Esophagus squamous epithelium (tissue), 5 donors: Measurements from ENCODE around the gene EFCAB8. TPM values are rescaled to one million over a fixed set of nuclear protein-coding genes. Genes with fewer than 3 reads are reported as not detected.

Experiments
- DNase-seq: peaks from one replicate; lab custom pipeline; 2025; lab: John Stamatoyannopoulos, UW
- H3K27ac ChIP-seq, 4 donors: fragments of 200-600 bp; sonication (generic); one replicate each; pipeline ENCODE4 v1.5.1; 2016 to 2019; ENCODE audit warnings: mild to moderate bottlenecking in 1 of 4
- H3K27me3 ChIP-seq, 4 donors: fragments of 200-600 bp; sonication (generic); 1 replicate in 3 of 4; 2 replicates in 1 of 4; pipeline versions ENCODE4 v1.5.1 to v1.6.0; 2017 to 2021; ENCODE audit warnings: antibody characterized with exemption in 1 of 4
- H3K36me3 ChIP-seq, 3 donors: fragments of 200-600 bp; sonication (generic); one replicate each; pipeline ENCODE4 v1.5.1; 2016 to 2019
- H3K4me1 ChIP-seq, 3 donors: fragments of 200-600 bp; sonication (generic); one replicate each; pipeline ENCODE4 v1.5.1; 2017 to 2019
- H3K4me3 ChIP-seq, 4 donors: fragments of 200-600 bp; sonication (generic); 1 replicate in 3 of 4; 2 replicates in 1 of 4; pipeline ENCODE4 v1.5.1; 2016 to 2019; ENCODE audit warnings: mild to moderate bottlenecking in 2 of 4, moderate library complexity in 1 of 4
- H3K9me3 ChIP-seq, 3 donors: fragments of 200-600 bp; sonication (generic); one replicate each; pipeline ENCODE4 v1.5.1; 2016 to 2019
- POLR2A ChIP-seq, 4 donors: fragments of 450-650 bp; IDR thresholded peaks; one replicate each; pipeline ENCODE4 v1.6.1; 2017; ENCODE audit warnings: antibody characterized with exemption in 4 of 4, mild to moderate bottlenecking in 4 of 4, moderate library complexity in 3 of 4
- WGBS, 2 donors: methylation state at CpG; one replicate each; pipeline ENCODE4 v1.1.5; 2018; 5-methylcytosine and 5-hydroxymethylcytosine counted together
- intact Hi-C: fragments of 100-400 bp; cut with DNase I; formaldehyde crosslinking; loops from one replicate; pipeline ENCODE4 v1.15.0; 2022
- total RNA-seq, 4 donors: library from RNA; depleted of rRNA; stranded (reverse); fragments of >200 nt; gene quantifications; one replicate each; pipeline ENCODE4 v1.1.0, GENCODE V29; 2016
- TF ChIP-seq, protein P1 (sequence below), 6 experiments: fragments of 450-650 bp in 4 of 6; fragments of 200-600 bp in 2 of 6; sonication (generic) in 2 of 6; IDR thresholded peaks; one replicate each; pipeline ENCODE4 v1.5.1; 2016 to 2019; ENCODE audit warnings: antibody characterized with exemption in 6 of 6, mild to moderate bottlenecking in 4 of 6, moderate library complexity in 4 of 6
- donor health status: DM: yes; HTN: yes; CAD: no.

EFCAB8 gene
- total RNA-seq, 4 donors from 2014 or later = 0.38 TPM; not detected in 3

DNA sequence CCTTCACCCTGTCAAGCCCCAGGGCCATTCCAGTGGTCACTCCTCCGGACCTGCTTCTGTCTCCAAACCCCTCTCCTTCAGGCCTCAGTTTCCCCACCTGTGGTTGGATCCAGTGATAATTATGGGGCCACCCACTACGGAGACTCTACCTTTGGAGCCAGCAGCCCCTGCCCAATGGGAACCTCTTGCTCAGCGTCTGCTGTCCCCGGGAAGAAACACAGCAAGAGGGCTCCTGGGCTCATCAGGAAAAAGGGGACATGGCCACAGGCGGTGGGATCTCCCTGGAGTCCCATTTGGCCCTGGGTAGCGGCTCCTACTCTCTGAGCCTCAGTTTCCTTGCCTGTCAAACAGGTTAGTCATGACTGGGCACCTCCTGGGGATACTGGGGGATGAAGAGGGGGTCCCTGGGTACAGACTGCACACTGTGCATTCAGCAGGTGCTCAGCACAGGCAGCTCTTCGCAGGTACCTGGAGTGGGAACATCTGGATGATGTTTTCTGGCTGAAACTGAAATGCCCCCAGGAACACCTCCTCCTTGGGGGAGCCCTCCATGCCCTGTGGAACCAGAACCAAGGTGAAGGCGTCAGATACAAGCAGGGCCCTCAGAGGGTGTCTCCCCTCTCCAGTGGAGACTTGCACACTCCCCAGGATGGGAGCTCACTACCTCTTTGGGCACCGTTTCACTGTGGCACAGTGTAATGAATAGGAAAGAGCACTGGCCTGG, 126.1 kb downstream of the EFCAB8 start:
- 72 to 78% methylated on average over 2 to 3 of the region's 9 CpGs for WGBS, 2 donors
- Histone ChIP-seq H3K9me3 (no peaks in the 10 kb centered on the region), H3K4me1 (no peaks in the 10 kb centered on the region), H3K27ac (no peak overlapping the region), H3K27me3 (peaks cover 0 to 34% (median 0%) of the 10 kb centered on the region in 4 donors), H3K4me3 (no peak overlapping the region), H3K36me3 (no peaks in the 10 kb centered on the region)
- intact Hi-C loops = no loop called here
- TF ChIP-seq POLR2A (IDR thresholded peaks at IDR 0.05) = no peak
- TF ChIP-seq, protein P1, sequence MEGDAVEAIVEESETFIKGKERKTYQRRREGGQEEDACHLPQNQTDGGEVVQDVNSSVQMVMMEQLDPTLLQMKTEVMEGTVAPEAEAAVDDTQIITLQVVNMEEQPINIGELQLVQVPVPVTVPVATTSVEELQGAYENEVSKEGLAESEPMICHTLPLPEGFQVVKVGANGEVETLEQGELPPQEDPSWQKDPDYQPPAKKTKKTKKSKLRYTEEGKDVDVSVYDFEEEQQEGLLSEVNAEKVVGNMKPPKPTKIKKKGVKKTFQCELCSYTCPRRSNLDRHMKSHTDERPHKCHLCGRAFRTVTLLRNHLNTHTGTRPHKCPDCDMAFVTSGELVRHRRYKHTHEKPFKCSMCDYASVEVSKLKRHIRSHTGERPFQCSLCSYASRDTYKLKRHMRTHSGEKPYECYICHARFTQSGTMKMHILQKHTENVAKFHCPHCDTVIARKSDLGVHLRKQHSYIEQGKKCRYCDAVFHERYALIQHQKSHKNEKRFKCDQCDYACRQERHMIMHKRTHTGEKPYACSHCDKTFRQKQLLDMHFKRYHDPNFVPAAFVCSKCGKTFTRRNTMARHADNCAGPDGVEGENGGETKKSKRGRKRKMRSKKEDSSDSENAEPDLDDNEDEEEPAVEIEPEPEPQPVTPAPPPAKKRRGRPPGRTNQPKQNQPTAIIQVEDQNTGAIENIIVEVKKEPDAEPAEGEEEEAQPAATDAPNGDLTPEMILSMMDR (IDR thresholded peaks at IDR 0.05) = no peak
- no peak for DNase-seq

DNA sequence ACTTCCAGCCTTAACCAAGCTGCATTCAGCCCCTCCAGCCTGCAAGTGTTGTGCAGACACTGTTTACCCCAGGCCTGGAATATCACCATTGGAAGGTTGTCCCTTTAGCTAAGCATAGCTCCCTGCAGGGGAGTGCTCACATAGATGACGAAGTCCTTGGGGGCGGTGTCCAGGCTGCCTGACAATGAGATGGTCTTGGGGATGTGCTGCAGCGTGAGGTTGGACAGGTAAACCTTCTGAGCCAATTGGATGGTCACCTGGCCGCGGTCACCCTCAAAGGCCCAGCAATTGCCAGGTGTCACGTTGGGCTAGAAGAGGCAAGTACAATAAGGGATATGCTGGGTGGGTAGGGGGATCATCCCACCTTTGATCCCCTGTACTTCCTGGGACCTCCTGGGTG, 126.9 kb downstream of the EFCAB8 start:
- no peak for TF ChIP-seq POLR2A (IDR thresholded peaks at IDR 0.05)
- TF ChIP-seq, protein P1 (IDR thresholded peaks at IDR 0.05) = no peak
- H3K4me3 ChIP-seq = no peak overlapping the region
- no peak overlapping the region for H3K27ac ChIP-seq
- 76% methylated on average over 3 of the region's 6 CpGs; no CpG with 5 or more reads in 1 of the 2 donors for WGBS, 2 donors
- H3K4me1 ChIP-seq = no peaks in the 10 kb centered on the region
- no peaks in the 10 kb centered on the region for H3K9me3 ChIP-seq
- H3K27me3 ChIP-seq = peaks cover 0 to 31% (median 0%) of the 10 kb centered on the region in 4 donors
- intact Hi-C loops = no loop called here
- no peaks in the 10 kb centered on the region for H3K36me3 ChIP-seq
- no peak for DNase-seq

DNA sequence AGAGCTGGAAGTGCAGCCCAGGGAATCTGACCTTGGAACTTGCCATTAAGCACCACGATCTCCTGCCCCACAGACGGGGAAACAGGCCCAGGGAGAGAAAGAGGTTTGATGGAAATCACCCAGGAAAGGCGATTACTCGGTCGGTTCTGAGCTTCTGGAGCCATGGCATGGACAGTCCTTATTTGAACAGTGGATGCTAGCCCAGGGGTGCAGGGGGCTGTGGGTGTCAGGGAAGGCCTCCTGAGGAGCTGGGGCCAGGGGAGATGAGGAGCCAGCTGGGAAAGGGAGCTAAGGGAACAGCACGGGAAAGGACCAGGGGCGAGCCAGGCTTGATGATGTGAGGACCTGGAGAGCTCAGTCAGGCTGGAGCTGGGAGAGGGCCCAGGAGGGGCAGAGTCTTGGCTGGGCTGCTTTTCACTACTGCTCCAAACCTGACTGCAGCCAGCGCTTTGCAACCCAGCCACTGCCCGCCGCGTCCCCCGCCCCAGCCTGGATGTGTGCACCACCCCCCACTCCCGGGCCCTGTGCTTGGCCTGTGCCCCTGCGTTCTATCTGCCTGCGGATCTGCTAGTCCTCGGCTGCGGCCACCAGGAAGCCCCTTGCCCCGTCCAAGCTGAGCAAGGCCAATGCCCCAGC, 127.7 kb downstream of the EFCAB8 start:
- Histone ChIP-seq H3K27ac (no peak overlapping the region), H3K27me3 (peaks cover 0 to 36% (median 0%) of the 10 kb centered on the region in 4 donors), H3K4me1 (no peaks in the 10 kb centered on the region), H3K4me3 (no peak overlapping the region), H3K36me3 (no peaks in the 10 kb centered on the region), H3K9me3 (no peaks in the 10 kb centered on the region)
- 70 to 77% methylated on average over 7 to 10 of the region's 18 CpGs for WGBS, 2 donors
- TF ChIP-seq, protein P1 (IDR thresholded peaks at IDR 0.05) = no peak
- no peak for TF ChIP-seq POLR2A (IDR thresholded peaks at IDR 0.05)
- intact Hi-C loops = no loop called here
- DNase-seq = no peak

DNA sequence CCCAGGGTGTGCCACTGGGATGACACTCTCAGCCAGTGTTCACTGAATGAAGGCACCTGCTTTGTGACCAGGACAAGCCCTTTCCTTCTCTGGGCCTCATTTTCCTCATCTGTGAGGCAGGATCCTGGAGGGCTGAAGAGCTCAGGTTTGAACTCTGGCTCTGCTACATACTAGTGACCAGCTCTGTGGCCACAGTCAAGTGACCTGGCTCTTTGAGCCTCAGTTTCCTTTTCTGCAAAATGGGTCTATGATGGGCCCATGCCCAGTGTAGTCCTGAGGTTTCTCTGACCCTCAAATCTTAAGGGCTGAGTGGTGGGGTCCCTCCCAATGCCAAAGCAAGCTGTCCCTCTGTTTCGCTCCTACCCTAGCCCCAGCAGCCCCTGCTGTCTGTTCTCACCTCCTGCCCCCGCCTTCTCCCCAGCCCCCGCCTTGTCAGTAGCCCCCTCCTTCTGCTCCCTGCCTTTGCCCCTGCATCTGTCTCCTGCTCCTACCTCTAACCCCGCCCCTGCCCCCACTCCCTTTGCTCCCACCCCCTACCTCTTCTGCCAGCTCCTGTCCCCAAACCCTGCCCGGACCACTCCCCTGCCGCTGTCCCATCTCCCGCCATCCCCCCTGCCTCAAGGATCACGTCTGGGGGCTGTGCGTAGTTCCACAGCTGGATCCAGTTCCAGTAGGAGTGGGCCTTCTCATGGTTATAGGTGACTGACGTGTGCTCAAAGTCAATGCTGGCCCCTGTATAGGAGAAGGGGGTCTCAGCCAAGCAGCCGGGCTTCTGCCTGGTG, 128.5 kb downstream of the EFCAB8 start:
- DNase-seq = no peak
- Histone ChIP-seq H3K27ac (no peak overlapping the region), H3K4me3 (no peak overlapping the region), H3K36me3 (no peaks in the 10 kb centered on the region), H3K4me1 (no peaks in the 10 kb centered on the region), H3K27me3 (peaks cover 0 to 36% (median 0%) of the 10 kb centered on the region in 4 donors), H3K9me3 (no peaks in the 10 kb centered on the region)
- no peak for TF ChIP-seq POLR2A (IDR thresholded peaks at IDR 0.05)
- TF ChIP-seq, protein P1 (IDR thresholded peaks at IDR 0.05) = no peak
- intact Hi-C loops = no loop called here
- 84 to 92% methylated on average over 4 of the region's 11 CpGs for WGBS, 2 donors
